Gastroesophageal sphincter (tissue), 3 donors: Measurements from ENCODE around the gene SNCA.

Experiments used
- POLR2A ChIP-seq, 2 donors: fragments of 450-650 bp; IDR thresholded peaks; one replicate each; pipeline ENCODE4 v1.6.1; 2017; ENCODE audit warnings: antibody characterized with exemption in 2 of 2, mild to moderate bottlenecking in 2 of 2, moderate library complexity in 1 of 2
- POLR2AphosphoS5 ChIP-seq: sonication (generic); formaldehyde crosslinking; IDR thresholded peaks from one replicate; pipeline ENCODE4 v1.6.1; 2017; ENCODE audit warnings: antibody characterized with exemption
- TF ChIP-seq, protein P1 (sequence below), 4 experiments: fragments of 200-600 bp in 2 of 4; fragments of 450-650 bp in 2 of 4; sonication (generic) in 1 of 4; IDR thresholded peaks; one replicate each; pipeline ENCODE4 v1.5.1; 2017 to 2019; ENCODE audit warnings: antibody characterized with exemption in 4 of 4, mild to moderate bottlenecking in 2 of 4, moderate library complexity in 2 of 4

DNA sequence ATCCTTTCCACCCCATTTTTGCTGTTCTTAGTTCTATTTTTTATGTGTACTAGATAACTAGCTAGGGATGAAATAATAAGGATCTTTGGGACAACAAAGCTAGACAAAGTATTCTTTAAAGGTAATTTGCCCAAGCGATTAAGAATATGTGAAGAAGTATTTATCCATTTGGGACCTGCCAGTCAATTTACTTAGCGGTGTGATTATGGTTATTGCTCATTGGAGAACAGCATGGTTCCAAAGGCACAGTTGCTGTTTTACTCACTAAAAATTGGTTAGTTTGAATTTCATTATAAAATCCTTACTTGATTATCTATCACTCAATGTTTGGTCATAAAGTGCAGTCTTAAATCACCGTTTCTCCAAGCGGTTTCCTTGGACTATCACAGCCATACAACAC is 124.1 kb downstream of the SNCA start:
- TF ChIP-seq, protein P1, sequence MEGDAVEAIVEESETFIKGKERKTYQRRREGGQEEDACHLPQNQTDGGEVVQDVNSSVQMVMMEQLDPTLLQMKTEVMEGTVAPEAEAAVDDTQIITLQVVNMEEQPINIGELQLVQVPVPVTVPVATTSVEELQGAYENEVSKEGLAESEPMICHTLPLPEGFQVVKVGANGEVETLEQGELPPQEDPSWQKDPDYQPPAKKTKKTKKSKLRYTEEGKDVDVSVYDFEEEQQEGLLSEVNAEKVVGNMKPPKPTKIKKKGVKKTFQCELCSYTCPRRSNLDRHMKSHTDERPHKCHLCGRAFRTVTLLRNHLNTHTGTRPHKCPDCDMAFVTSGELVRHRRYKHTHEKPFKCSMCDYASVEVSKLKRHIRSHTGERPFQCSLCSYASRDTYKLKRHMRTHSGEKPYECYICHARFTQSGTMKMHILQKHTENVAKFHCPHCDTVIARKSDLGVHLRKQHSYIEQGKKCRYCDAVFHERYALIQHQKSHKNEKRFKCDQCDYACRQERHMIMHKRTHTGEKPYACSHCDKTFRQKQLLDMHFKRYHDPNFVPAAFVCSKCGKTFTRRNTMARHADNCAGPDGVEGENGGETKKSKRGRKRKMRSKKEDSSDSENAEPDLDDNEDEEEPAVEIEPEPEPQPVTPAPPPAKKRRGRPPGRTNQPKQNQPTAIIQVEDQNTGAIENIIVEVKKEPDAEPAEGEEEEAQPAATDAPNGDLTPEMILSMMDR (IDR thresholded peaks at IDR 0.05) = no peak
- no peak for TF ChIP-seq POLR2AphosphoS5
- TF ChIP-seq POLR2A (IDR thresholded peaks at IDR 0.05) = no peak
